ENCODE results near the gene ALB. TPM values are rescaled to one million over a fixed set of nuclear protein-coding genes. Genes with fewer than 3 reads are reported as not detected.

The ALB gene
- total RNA-seq, 2 experiments from 2014 or later = 0.47 to 0.63 TPM

- TF ChIP-seq CTCF (IDR thresholded peaks at IDR 0.05) = no peak
- no peaks in the 10 kb centered on the region for H3K27me3 ChIP-seq (ENCODE audit: control insufficient read depth in 1 of 2, insufficient read depth in 2 of 2, low read length in 2 of 2)
- no peak overlapping the region for H3K27ac ChIP-seq (ENCODE audit: low read depth in 1 of 2, low read length in 2 of 2)
- Mint-ChIP-seq H3K27me3 (no peaks in the 10 kb centered on the region), H3K9me3 (no peaks in the 10 kb centered on the region), H3K27ac (no peak overlapping the region), H3K4me1 (ENCODE audit: low read depth) (no peaks in the 10 kb centered on the region), H3K36me3 (ENCODE audit: low read depth) (no peaks in the 10 kb centered on the region), H3K4me3 (no peak overlapping the region)
- H3K9me3 ChIP-seq (ENCODE audit: control insufficient read depth in 1 of 2, insufficient read depth in 1 of 2, low read length in 2 of 2) = no peaks in the 10 kb centered on the region
- CTCF ChIA-PET = no interaction called here
- no peak for DNase-seq
- POLR2A ChIA-PET = no interaction called here
- ATAC-seq (ENCODE audit: poor library complexity) = no peak
- no peaks in the 10 kb centered on the region for H3K36me3 ChIP-seq (ENCODE audit: insufficient read depth, low read length)
- no peak overlapping the region for H3K4me3 ChIP-seq (ENCODE audit: low read length)
- no peaks in the 10 kb centered on the region for H3K4me1 ChIP-seq (ENCODE audit: insufficient read depth, low read length)
- intact Hi-C loops (cut with DNase I, micrococcal nuclease) = no loop called here
Observed at GRCh38 chr4:73415807-73416238, 11.7 kb downstream of the ALB start.

GRCh38 chr4:73416423-73417087, 12.5 kb downstream of the ALB start:
- no peak for DNase-seq
- Histone ChIP-seq H3K27ac (ENCODE audit: low read depth in 1 of 2, low read length in 2 of 2) (no peak overlapping the region), H3K9me3 (ENCODE audit: control insufficient read depth in 1 of 2, insufficient read depth in 1 of 2, low read length in 2 of 2) (no peaks in the 10 kb centered on the region), H3K36me3 (ENCODE audit: insufficient read depth, low read length) (no peaks in the 10 kb centered on the region), H3K4me3 (ENCODE audit: low read length) (no peak overlapping the region), H3K4me1 (ENCODE audit: insufficient read depth, low read length) (no peaks in the 10 kb centered on the region), H3K27me3 (ENCODE audit: control insufficient read depth in 1 of 2, insufficient read depth in 2 of 2, low read length in 2 of 2) (no peaks in the 10 kb centered on the region)
- ChIA-PET CTCF (no interaction called here), POLR2A (no interaction called here)
- Mint-ChIP-seq H3K4me3 (no peak overlapping the region), H3K27me3 (no peaks in the 10 kb centered on the region), H3K9me3 (no peaks in the 10 kb centered on the region), H3K27ac (no peak overlapping the region), H3K4me1 (ENCODE audit: low read depth) (no peaks in the 10 kb centered on the region), H3K36me3 (ENCODE audit: low read depth) (no peaks in the 10 kb centered on the region)
- TF ChIP-seq CTCF (IDR thresholded peaks at IDR 0.05) = no peak
- intact Hi-C loops (cut with DNase I, micrococcal nuclease) = no loop called here
- ATAC-seq (ENCODE audit: poor library complexity) = no peak

GRCh38 chr4:73417342-73417741, 13.3 kb downstream of the ALB start:
- intact Hi-C loops (cut with DNase I, micrococcal nuclease) = no loop called here

More at GRCh38 chr4:73417342-73417741, 13.3 kb downstream of the ALB start:
- ChIA-PET CTCF (no interaction called here), POLR2A (no interaction called here)
- Mint-ChIP-seq H3K4me1 (ENCODE audit: low read depth) (no peaks in the 10 kb centered on the region), H3K27ac (no peak overlapping the region), H3K4me3 (no peak overlapping the region), H3K9me3 (no peaks in the 10 kb centered on the region), H3K27me3 (no peaks in the 10 kb centered on the region), H3K36me3 (ENCODE audit: low read depth) (no peaks in the 10 kb centered on the region)
- Histone ChIP-seq H3K4me1 (ENCODE audit: insufficient read depth, low read length) (no peaks in the 10 kb centered on the region), H3K27ac (ENCODE audit: low read depth in 1 of 2, low read length in 2 of 2) (no peak overlapping the region), H3K36me3 (ENCODE audit: insufficient read depth, low read length) (no peaks in the 10 kb centered on the region), H3K27me3 (ENCODE audit: control insufficient read depth in 1 of 2, insufficient read depth in 2 of 2, low read length in 2 of 2) (no peaks in the 10 kb centered on the region), H3K4me3 (ENCODE audit: low read length) (no peak overlapping the region), H3K9me3 (ENCODE audit: control insufficient read depth in 1 of 2, insufficient read depth in 1 of 2, low read length in 2 of 2) (no peaks in the 10 kb centered on the region)
- DNase-seq = no peak
- no peak for TF ChIP-seq CTCF (IDR thresholded peaks at IDR 0.05)
- ATAC-seq (ENCODE audit: poor library complexity) = no peak
